ENCODE measurements around the gene FANCM.
"Not testable (repeated sequence)": the region's sequence is repeated elsewhere in the genome, so short reads cannot be mapped to it uniquely, and the experiment has no call there.

Gene FANCM

GRCh38 chr14:45145214-45145613, 9.5 kb downstream of the FANCM start:
- DNase-seq: no peak

GRCh38 chr14:45149602-45150001, 13.9 kb downstream of the FANCM start:
- no peak for DNase-seq

DNA sequence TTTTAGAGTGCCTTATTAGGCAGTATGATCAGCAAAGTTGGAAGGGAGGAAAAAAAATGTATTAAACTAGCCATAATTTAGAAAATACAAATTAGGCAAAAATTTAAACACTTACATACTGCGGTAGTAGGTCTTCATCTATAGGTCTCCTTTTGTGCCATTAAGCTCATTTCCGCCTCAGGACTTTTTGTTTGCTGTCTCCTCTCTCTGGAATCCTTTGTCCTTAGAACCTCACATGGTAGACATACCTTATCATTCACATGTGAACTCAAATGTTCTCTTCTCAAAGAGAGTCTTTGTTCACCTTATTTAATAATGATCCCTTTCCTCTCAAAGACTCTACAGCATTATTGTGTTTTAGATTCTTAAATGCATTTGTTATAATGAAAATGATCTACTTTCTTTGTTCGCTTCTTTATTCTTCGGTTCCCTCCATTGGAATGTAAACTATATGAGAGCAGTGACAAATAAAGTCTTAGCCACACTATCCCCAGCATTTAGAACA, 14.7 kb downstream of the FANCM start:
- DNase-seq: no peak

DNA sequence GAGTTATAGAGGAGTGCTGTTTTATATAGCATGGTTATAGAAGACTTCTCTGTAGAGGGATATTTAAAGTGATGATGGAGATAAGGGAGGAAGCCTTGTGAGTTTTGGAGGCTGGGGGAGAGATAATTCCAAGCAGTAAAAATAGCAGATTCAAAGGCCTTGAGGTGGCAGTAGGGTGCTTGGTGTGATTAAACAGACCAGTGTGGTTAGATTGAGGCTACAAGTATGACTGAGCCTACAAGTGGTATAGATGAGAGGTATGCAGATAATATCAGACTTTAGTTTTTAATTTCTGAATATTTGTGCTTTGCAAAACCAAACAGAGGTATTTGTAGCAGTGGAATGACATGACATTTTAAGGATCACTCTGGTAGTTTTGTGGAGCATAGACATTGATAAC, 20.3 kb downstream of the FANCM start:
- peak; percentile 32 for DNase-seq

GRCh38 chr14:45169906-45170305, 34.2 kb downstream of the FANCM start:
- DNase-seq: no peak

GRCh38 chr14:45177076-45177475, 41.3 kb downstream of the FANCM start:
- peak; percentile 62 for DNase-seq

- DNase-seq: no peak
These were observed 45.6 kb downstream of the FANCM start for GRCh38 chr14:45181329-45181728.

DNA sequence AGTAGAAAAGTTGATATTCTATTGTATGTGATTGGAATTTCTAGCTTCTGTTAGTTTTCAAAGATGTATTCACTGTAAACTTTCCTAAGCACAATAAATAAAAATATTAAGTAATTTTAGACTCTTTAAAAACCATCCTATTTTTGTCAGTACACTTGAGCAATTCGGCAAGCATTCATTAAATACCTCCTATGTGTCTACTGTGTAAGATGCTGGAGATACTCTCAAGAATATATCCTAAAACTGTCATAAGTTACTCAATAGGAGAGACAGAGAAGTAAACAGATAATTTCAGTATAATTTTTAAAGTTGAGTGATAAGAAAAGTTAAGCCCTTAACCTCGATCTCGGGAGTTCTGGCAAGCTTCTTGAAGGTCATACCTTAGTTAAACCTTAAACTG, 46.1 kb downstream of the FANCM start:
- no peak for DNase-seq

- no peak for DNase-seq
These were observed 49.5 kb downstream of the FANCM start for GRCh38 chr14:45185100-45185814.

GRCh38 chr14:45194964-45195363, 59.2 kb downstream of the FANCM start:
- DNase-seq: no peak

- no peak for DNase-seq
These were observed 62.8 kb downstream of the FANCM start for GRCh38 chr14:45198551-45198950.

DNA sequence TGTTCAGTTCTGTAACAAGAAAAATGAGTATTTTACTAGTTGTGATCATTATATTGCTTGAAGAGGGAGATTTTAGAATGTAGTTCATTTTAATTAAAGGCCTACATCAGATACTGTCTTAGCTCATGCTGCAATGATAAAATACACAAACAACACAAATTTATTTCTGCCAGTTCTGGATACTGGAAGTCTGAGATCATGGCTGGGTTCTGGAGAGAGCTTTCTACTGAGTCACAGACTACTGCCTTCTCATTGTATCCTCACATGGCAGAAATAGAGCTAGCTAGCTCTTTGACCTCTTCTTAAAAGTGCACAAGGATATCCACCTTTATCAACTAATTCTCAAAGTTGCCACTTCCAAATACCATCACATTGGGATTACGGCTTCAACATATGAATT, 63.5 kb downstream of the FANCM start:
- no peak for DNase-seq

DNA sequence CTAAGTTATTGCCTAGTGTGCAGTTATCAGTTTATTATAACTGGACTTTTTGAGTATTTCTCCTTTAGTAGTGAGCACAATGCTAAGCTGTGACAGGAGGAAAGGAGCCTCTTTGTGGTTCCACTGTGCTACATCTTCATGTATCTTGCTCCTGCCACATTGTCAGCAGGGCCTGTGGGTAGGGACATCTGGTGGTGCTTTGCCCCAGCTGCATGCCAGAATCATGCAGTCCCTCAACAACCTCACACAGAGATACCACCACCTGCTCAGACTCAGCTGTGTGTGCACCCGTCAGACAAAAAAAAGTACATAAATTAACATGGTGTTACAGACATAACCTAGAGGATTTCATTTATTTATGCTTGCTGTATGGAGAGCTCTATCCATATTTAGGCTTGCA, 66.2 kb downstream of the FANCM start:
- peak; percentile 86 for DNase-seq

- DNase-seq: no peak
These were observed 68.5 kb downstream of the FANCM start for GRCh38 chr14:45204241-45204640.

- no peak for DNase-seq
These were observed 74.4 kb downstream of the FANCM start for GRCh38 chr14:45210159-45210558.

DNA sequence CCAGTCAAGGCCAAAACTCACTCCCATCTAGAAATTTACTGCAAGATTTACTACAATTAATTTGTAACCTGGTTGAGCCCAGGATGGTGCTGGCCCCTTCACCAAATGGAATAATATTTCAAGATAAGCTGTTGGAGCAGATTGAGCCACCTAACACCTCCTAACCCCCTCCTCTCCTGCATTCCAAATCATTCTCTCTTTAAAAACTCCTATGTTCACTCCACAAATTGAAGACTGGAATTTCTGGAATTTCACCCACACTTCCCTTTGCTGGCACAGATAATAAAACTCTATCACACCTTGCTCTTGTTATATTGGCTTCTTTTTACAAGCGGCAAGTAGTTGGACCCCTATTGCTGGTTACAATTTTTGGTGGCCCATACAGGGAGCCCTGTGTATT, 75.6 kb downstream of the FANCM start:
- DNase-seq: no peak

- no peak for DNase-seq
These were observed 76.5 kb downstream of the FANCM start for GRCh38 chr14:45212231-45212630.

GRCh38 chr14:45213716-45214115, 78.0 kb downstream of the FANCM start:
- DNase-seq: not testable (repeated sequence)

DNA sequence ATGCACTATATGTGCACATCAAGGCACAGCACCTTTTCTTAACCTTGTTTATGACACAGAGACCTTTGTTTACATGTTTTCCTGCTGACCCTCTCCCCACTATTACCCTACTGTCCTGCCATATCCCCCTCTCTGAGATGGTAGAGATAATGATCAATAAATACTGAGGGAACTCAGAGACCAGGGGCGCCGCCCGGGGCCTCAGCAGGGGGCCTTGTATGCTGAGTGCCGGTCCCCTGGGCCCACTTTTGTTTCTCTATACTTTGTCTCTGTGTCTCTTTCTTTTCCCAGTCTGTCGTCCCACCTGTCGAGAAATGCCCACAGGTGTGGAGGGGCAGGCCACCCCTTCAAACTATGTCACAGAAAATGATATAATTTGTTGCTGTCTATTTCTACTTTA, 78.6 kb downstream of the FANCM start:
- not testable (repeated sequence) for DNase-seq

DNA sequence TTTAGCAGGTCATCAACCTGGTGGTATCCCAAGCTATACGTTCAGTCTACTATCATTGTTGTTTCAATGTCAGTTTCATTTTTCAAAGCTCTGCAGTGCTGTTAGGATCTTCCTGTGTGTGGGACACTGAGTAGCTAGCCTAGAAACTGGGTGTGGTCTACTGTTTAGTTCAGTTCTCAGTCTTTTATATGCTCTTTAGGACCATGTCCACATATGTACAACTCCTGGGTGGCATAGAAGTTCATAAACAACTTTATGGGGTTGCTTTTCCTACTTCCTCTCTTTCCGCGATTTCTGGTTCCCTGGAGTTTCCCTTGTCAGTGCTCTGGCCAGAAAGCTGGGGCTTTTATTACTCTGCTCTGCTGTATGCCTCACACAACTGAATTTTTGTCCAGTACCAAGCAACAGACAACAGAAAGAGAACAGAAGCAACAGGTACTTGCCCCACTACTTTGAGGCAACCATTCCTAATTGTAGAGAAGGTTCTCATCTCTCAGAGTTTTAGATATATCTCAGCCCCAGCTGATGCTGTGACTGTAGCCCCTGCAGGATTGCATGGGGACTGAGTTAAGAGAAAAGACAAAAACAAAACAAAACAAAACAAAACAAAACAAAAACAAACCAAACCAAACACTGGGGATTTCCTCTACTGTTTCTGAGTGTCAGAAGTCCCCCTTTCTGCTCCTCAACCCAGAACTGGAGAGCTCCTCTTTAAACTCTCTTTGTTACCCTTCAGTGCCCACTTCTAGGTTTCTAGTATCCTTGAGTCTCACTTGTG, 86.9 kb downstream of the FANCM start:
- no peak for DNase-seq

DNA sequence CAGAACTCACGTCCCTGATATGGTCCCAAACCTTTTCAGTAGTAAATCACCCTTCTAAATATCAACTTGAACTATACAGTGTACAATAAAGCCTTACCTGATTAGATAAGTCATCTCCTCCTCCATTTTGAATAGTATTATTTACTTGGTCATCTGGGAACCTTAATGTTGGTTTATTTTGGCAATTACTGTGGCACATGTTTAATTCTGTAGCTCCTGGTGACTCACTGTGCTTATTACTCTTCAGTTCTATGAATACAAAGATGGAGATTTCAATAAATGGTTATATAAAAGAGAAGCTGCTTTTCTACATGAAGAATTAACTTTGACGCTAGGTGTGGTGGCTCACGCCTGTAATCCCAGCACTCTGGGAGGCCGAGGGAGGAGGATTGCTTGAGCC, 91.8 kb downstream of the FANCM start:
- DNase-seq: no peak

DNA sequence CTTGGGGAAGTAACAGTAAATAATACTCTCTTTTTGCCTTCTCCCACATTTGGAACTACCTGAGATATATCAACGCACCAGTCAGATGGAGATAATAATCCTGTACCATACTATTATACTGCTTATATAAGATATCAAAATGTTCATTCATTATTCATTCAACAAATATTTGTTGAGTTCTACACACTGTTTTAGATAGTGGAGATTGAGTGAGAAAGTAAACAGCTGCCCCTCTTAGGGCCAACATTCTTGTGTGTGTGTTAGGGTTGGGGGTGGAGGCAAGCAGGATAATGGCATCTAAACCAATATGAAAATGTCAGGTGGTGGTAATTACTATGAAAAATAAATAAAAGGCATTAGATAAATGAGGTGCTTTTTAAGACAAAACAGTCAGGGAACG, 103.3 kb downstream of the FANCM start:
- no peak for DNase-seq

DNA sequence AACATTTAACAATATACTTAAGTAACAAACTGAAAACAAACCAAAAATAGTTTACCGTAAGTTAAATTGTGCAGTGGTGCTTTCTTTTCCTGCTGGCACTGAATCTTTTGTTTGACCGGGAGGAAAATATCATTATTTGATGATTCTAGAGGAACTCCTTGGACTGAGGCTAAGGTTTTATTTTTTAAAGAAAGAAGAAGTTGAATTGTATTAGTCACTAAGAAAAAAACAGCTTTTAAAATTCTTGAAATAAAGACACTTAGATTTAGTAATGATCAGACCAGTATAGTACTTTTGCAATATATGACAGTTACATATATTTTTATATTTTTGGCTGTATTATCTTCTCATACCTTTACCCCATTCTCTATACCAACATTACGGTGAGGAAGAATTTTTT, 107.0 kb downstream of the FANCM start:
- no peak for DNase-seq

DNA sequence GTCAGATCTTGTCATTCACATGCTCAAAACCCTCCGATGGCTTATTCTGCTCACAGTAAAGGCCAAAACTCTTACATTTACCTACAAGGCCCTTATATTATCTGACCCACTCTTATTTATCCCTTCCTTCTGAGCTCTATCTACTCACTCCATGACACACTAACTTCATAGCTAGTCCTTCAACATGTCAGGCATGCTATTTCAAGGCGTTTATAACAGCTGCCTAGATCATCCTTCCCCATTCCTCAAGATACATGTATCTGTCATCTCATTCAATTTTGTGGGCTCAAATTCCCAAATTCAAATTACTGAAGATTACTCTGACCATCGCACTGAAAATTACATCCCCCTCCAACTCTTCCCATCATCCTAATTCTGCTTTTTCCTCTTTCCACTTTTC, 110.4 kb downstream of the FANCM start:
- no peak for DNase-seq

All from hematopoietic multipotent progenitor cell treated with erythropoietin and hydrocortisone succinate and interleukin-3 and kit ligand, for 4 days (in vitro differentiated cells).